GM19467 (cell line): Measurements from ENCODE around the gene TSFM.
"Not testable (repeated sequence)": the region's sequence is repeated elsewhere in the genome, so short reads cannot be mapped to it uniquely, and the experiment has no call there.

Experiments used
- ATAC-seq: cut with Tn5 transposase; IDR thresholded peaks from one replicate; pipeline ENCODE4 v1.9.1; 2021; ENCODE audit warnings: mild to moderate bottlenecking, moderate library complexity; ENCODE audit not compliant: unreplicated experiment

TSFM gene

DNA sequence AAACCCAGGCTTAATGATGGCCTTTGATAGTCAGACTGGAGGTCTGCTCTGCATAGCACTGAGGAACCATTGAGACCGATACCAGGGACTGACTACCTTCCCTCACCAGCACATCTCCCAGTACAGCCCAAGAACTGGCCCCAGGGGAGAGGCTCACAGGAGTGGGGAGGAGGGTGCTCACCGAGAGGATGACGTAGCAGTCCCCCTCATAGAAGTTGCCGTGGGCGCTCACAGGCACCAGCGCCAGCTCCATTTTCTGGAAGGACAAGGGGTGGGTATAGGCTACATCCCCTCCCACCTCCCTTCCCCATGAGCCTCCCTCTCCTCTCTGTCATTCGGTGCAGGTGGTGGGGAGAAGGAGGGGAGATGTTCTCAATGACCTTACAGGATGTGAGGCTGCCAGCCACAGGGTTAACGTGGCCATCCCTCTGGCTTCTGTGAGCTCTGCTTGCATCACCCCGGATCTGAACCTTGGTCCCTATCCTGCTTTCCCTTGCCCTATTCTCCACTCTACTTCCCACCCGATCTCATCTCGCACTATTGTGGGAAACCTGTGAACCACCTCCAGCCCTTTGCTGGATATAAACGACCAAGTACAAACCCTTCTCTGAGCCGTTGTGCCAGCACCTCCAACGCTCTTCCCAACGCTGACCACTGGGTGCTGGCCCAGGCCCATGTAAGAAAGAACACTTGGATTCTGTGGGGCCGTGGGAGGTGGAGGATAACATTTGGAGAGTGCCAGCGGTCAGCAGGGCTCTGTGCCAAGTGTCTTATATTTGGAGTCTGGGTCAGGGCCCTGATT is 31.6 kb downstream of the TSFM start:
- ATAC-seq, result no peak

DNA sequence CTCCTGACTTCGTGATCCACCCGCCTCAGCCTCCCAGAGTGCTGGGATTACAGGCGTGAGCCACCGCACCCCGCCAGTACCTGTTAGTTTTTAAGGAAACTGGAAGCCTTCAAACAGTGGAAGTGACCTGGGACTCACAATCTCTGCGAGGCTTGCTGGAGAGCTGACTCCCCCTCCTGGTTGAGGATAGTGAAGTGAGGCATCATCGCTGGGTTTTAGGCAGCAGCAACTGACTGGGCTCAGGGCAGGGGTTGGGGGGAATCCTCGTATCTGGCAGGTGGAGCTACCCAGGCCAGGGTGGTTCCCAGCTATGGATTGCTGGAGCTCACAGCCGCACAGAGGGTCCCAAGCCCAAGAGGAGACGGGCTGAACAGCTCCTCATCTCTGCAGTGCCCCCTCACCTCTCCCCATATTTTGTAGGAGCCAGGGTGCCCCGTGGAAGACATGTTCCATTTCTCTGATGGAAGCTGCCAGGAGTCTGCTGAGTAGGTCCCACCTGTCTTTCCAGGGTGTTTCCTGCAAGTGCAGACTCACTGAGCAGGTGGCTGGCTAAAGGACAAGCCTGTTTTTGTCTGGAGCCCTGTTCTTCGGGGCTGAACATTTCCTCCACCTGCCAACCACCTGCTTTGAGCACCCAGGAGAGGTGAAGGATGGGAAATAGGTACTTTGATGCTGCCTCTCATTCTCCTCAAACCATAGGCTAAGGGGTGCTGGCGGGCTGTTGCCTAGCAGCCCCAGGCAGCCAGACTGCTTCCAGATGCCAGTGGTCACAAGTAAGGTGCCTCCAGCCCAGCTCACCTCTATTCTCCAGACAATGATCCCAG is 32.8 kb downstream of the TSFM start:
- no peak for ATAC-seq

DNA sequence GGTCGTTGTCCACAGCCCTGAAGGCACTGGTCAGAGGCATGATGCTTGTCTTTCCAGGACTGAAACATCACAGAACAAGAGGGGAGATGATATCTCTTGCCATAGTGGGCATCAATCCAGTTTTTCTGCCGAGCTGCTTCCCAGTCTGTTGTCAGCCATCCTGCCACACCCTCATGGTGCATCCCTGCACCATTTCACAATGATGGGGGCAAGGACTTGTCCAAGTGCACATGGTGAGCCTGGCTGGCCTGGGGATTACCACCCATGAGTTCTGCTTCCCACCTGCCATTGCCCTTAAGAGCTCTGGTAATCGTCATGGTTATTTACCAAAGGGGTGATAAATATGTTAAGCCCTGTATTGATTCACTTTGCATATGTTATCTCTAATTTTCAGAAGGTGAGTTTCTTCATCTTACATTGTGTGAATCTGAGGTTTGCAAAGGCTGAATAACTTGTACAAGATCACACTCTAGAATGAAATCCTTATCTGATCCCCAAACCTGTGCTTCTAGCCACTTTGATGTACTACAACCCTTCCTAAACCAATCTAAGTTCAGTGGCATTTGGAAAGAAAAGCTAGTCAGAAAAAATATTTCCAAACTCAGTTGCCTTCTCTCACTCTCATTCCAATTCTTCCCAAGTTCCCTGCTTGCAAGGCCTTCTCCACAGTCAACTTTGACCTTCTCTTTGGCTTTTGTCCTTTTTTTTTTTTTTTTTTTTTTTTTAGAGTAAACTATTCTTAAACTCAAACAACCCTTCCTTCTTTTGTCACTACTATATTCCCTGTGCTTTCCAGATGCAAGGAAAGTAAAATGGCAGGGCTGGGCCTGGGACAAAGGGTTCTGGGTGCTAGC is 33.6 kb downstream of the TSFM start:
- no peak for ATAC-seq

DNA sequence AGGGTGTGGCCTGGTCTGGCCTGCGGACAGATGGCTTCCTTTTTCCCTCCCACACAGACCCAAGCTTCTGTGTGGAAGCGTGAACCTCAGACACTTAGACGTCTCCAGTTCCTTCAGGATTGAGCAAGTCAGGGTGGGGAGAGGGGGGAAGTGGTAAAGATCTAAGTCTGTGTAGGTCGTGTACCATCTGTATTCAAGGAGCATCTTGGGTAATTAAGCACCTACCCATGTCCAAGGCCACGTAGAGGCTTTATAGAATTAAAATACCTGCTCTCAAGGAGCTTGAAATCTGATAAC is 34.2 kb downstream of the TSFM start:
- ATAC-seq, result no peak

DNA sequence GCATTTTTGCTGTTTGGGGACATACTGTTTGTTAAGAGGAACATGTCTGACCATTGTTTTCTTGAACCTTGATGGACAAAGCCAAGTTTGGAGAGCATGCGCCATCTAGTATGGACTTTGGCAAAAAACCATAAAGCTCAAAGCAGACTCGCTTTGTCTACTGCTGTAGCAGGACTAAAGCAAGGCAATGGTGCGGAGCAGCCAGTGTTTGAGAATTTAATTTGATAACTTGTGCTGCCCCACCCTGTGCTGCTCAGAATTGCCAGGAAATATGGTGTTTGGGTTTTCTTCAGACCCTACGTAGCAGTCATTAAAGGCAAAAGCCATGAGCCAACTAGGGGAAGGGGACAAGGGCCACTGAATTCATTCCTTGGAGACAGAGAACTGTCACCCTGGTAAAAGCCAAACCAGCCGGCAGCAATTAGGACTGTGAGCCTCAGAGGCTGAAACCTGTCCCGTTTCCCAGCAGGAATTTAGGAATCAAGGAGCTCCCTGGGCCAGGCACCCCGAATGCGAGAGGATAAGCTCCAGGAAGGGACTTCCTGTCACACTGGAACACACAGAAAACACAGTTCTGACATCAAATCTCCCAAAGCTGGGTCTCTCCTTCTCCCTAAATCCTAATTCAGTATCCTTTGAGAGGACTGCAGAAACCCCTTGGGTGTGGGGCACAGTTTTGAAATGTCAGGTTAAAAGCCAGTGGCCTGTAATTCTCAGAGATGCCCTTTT is 34.8 kb downstream of the TSFM start:
- no peak for ATAC-seq

DNA sequence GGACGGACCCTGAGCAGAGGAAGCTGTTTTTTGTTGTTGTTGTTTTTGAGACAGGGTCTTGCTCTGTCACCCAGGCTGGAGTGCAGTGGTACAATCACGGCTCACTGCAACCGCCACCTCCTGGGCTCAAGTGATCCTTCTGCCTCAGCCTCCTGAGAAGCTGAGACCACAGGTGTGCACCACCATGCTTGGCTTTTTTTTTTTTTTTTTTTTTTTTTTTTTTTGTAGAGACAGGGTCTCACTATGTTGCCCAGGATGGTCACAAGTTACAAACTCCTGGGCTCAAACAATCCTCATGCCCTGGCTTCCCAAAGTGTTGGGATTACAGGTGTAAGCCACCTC is 35.4 kb downstream of the TSFM start:
- ATAC-seq, result not testable (repeated sequence)

DNA sequence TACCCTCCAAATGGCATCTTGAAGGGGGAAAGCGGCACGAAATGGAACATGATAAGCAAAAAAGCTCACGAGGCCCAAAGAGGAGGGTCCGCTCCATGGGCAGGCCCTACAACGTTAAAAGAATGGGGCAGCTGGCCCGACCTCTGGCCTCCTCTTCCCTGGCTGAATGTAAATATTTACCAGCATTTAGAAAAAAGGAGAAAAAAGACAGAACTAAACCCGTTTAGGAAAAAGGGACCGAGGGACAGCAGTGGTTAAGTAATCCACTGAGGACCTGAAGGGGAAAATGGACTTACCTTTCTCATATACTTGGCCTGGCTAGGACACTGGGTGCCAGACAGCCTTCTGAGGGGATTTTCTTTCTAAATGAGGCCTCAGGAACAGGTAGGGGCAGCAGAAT is 37.5 kb downstream of the TSFM start:
- not testable (repeated sequence) for ATAC-seq

DNA sequence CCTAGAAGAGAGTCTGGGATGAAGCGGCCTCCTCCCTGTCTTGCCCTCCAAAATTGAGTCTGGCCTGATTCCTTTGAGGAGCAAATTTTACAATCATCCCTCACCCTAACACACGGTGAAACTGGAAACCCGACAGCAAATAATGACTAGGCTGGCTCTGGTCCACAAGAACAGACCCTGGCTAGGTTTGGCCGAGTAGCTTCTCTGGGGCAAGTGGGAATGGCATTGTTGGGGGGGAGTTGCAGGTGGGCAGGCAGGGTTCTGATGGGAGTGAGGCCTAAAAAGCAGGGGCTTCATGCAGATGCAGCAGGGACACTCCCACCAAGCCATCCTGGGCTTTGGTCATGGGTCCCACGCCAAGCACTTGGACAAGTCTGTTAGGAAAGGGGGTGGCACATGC is 38.4 kb downstream of the TSFM start:
- ATAC-seq, result not testable (repeated sequence)

DNA sequence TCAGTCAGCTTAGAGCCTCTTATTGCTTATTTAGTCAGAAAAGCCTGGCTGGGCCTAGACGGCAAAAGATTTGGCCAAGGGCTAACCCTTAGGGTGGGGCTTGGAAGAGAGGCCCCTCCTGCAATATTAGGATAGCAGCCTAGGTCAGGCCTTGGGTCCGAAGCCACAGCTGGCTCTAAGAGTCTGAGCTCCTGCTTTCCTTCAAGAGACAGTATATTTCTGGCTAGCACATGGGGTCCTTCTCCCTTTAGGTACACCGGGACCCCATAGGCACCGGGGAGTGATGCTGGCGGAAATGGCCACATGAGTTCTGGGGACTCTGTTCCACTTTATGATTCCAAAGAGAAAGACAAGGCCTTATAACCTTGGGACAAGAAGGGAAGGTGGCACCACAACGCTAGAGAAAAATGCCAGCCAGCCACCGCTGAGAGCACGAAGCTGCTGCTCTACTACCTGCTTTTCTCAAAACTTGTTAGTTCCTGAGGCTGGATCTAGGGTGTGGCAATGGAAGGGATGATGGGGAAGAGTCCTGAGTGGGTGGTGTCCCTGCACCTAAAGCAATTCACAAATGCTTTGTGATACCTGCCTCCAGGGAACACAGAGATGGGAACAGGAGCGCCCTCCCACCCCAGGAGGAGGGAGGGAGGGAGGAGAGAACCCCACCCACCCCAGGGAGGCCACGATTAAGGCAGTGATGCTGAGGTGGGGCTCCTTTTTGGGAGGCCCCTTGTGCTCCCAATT is 39.1 kb downstream of the TSFM start:
- no peak for ATAC-seq

DNA sequence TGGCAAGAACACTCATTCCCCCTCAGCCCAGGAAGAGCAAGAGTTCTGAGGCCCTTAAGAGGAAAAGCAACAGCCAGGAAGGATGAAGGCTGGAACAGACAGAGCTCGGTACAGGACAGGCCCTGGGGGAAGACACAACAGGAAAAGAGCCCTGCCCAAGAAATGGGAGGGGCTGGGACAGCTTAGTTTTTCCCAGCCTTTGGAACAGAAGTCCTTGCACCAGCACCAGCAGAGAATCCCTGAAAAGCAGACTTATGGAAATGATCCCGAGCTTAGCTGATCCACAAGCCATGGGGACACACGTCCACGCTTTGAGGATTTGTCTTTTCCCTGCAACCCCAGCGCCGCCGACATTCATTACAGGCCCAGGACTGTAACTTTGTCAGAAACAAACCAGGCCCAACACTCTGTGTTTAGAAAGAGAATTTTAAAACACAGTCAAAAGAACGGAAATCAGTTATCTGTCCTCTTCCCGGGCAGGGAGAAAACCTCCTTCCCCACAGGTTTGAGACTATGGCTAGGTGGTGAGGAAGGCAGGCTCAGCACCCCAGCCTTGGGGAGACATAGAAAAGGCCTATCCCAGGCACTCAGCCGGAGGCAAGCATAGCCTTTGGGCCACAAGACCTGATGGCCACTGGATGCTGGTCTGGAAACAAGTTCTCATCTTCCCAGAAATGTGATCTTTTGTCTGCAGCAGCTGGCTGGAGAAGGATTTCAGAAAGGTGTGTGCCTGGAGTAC is 40.0 kb downstream of the TSFM start:
- no peak for ATAC-seq

DNA sequence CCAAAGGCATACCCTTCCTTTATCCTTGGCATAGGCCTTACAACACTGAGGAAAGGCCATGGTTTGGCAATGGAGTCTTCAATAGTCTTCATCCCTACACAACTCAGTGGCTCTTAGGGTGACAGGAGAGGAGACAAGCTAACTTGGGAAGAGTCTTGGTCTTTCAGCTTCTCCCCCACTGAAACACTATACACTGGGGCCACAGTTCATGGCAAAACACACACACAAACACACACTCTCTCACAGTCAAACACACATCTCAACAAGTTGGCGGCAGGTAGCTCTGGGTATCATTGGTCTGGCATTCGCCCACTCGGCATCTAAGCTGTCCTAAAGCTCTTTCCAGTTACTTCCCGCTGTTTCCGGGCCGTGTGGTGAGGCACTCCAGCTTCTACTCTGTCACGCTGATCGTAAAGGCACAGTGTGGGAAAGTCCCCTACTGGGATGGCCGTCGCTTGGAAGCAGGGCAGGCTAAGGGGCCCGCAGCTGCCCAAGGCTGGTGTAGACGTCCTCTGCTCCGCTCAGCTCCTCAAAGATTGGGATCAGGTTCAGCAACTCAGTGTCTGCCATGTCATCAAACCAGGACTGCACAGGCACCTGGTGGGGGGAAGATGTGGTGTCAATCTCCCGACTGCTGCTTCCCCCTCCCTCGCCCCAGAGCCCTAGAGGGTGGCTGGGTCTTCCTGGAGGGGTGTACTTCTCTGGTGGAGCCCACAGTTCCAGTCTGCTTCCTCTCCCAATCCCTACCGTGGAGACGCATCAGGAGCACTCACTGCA is 40.7 kb downstream of the TSFM start:
- ATAC-seq, result no peak

DNA sequence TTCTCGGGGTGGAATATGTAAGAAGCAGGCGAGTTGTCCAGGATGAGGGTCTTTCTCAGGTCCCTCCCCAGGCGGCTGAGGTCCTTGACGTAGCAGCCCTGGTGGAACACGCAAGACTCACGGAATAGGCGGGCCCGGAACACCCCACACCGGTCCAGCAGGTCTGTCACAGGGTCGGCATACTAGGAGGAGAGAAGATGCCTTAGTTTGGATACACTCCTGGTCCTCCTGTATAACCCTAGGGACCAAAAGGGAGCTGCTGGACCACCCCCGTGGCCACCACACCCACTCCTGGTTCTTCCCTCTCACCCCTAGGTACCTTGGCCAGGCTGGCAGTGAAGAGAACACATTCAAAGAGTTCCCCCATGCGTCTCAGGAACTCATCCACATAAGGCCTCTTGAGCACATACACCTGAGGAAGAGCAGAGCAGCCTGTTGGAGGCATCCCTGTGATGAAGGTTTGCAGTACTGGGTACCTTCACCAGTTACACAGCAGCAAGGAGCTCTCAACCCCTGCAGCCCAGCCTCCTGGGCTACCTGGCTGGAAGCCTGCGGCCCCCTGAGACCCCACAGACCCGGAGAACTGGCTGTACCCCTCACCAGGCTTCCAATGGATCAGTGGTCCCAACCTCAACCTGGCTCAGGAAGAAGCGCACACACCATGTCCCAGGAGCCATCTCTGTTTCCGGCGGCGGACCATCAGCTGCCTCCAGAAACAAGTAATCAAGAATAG is 41.5 kb downstream of the TSFM start:
- ATAC-seq, result no peak

DNA sequence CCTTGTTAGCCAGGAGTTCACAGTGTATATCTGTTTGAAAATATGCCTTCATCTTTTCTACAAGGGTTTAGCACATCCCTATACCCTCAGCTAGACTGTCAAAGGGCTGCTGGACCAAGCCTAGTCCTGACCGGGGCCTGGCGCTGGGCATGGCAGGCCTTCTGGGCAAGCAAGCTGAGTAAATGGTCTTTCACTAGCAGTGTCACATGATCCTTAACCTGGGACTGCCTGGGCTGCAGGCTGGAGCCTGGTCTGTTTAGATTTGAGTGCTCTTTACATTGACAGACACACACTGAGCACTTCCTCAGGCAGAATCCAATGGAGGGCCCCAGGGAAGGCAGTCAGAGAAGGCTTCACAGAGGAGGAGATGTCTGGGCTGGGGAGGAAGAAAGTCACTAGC is 42.9 kb downstream of the TSFM start:
- no peak for ATAC-seq

DNA sequence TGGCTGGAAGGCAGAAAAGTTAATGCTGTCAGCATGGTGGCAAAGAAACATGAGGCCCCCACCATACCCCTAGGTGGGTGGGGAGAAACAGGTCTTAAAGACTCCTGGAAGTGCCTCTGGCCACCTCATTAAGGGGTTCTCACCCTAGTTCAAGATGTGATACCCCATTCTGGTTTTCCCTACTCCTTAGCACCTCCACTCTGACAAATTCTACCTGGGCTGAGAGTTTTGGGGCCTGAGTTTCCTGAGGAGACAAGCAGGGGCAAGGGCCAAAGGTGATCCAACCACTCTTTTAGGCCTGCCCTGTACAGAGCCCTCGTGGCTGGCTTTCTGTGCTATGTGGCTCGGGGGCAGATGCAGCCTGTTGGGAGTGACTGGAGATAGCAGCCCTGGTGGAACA is 43.8 kb downstream of the TSFM start:
- no peak for ATAC-seq

DNA sequence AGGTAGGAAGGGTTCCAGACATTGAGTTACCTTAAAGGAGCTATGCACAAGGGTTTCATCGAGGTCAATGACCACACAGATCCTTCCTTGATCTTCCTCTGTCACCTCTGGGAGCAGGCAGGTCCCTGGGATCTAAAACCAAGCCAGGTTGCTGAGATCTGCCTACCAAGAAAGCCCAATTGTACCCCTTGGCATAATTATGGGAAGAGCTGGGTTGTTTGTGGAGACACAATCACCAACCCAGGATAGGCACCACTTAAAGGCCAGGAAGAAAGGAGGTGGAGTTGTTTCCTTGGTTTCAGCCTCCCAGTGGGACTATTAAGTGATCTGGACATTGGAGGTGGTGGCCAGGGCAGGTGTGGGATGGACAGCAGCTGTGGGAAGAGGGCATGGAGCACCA is 44.4 kb downstream of the TSFM start:
- no peak for ATAC-seq

DNA sequence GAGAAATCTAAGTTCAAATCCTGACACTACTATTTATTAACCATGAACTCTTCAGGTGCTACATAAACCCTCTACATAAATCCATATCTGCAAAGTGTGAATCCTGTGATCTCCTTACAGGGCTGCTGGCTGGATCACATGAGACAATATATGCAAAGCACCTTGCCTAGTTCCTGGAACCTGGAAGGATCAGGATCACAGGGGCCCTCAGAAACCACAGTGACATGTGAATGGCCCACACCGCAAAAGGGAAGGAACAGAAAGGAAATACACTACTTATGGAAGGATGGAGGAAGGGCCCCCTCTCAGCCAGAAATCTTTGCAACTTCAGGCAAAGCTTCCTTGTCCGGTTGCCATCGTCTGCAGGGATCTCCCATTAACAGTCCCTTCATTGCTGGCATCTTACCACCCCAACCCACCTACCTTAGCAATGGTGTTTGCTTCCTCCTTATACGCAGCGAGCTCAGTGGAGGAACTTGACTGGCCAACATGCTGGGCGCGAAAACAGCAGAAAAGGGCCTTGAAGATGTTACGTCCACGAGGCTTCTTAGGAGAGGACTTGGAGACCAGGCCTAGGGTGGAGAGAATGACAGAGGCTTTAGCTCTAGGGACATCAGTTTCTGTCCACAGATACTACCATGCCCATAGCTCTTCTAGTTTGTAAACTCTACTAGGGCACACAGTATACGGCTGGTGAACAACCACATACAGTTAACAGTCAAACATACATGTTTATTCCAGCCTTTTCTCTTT is 46.6 kb downstream of the TSFM start:
- no peak for ATAC-seq

DNA sequence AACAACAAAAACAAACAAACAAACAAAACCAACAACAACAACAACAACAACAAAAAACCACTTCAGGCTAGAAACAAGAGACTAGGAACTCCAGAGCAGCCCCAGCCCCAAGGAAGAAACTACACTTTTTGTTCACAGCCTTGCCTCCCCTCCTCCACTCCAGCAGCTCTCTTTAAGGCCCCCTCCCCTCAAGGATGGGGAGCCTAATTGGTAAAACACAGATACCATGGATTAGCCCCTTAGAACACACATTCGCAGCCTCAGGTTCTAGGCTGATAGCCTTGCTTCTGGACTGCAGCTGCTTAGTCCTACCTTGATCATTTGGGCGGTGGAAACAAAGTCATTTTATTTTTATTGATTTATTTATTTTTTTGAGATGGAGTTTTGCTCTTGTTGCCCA is 47.8 kb downstream of the TSFM start:
- ATAC-seq, result no peak

DNA sequence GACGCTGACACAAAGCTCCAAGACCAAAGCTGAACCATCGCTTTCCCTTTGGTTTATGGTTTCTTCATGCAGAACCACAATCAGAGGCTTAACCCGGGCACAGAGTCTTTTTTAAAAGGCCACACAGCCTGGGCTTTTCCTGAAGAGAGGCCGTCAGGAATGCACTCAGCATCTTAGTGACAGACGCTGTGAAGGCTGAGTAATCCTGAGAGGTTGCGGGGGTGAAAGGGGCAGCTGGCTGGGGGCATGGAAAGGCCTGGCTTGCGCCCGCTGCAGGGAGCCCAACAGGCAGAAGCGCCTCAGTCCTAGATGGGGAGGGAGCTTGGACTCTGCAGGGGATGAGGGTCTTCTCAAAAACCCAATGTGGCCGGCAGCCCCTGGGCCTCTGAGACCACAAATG is 50.4 kb downstream of the TSFM start:
- no peak for ATAC-seq
